Measurements from ENCODE around the gene UBA1. TPM values are rescaled to one million over a fixed set of nuclear protein-coding genes. Genes with fewer than 3 reads are reported as not detected.

Gene UBA1
- total RNA-seq, 4 donors from 2014 or later: 145 to 182 (median 163) TPM

GRCh38 chrX:47226531-47227333 is 33.1 kb downstream of the UBA1 start:
- H3K4me3 ChIP-seq: no peak overlapping the region
- TF ChIP-seq POLR2AphosphoS5 (IDR thresholded peaks at IDR 0.05) (no peak), EP300 (IDR thresholded peaks at IDR 0.05; ENCODE audit: low read depth) (no peak)
- TF ChIP-seq, protein P1, sequence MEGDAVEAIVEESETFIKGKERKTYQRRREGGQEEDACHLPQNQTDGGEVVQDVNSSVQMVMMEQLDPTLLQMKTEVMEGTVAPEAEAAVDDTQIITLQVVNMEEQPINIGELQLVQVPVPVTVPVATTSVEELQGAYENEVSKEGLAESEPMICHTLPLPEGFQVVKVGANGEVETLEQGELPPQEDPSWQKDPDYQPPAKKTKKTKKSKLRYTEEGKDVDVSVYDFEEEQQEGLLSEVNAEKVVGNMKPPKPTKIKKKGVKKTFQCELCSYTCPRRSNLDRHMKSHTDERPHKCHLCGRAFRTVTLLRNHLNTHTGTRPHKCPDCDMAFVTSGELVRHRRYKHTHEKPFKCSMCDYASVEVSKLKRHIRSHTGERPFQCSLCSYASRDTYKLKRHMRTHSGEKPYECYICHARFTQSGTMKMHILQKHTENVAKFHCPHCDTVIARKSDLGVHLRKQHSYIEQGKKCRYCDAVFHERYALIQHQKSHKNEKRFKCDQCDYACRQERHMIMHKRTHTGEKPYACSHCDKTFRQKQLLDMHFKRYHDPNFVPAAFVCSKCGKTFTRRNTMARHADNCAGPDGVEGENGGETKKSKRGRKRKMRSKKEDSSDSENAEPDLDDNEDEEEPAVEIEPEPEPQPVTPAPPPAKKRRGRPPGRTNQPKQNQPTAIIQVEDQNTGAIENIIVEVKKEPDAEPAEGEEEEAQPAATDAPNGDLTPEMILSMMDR (IDR thresholded peaks at IDR 0.05): no peak
- H3K4me1 ChIP-seq: no peaks in the 10 kb centered on the region
- no peaks in the 10 kb centered on the region for H3K27me3 ChIP-seq
- H3K9me3 ChIP-seq: no peaks in the 10 kb centered on the region
- H3K27ac ChIP-seq: no peak overlapping the region
- in situ Hi-C loops (cut with MboI; ENCODE audit: low pct_ligation_motif_present in 1 of 4, low pct_unique_long_range_greater_than_20kb in 1 of 4, low sequenced_read_pairs in 3 of 4) (no loop called here), intact Hi-C loops (cut with DNase I; ENCODE audit: low total_unique reads) (no loop called here)
- DNase-seq: no peak
- peaks cover 0 to 14% (median 0%) of the 10 kb centered on the region in 4 donors for H3K36me3 ChIP-seq
- WGBS, 2 donors (ENCODE audit: low coverage in 1 of 2): 94% methylated on average over 19 of the region's 19 CpGs; no CpG with 5 or more reads in 1 of the 2 donors

DNA sequence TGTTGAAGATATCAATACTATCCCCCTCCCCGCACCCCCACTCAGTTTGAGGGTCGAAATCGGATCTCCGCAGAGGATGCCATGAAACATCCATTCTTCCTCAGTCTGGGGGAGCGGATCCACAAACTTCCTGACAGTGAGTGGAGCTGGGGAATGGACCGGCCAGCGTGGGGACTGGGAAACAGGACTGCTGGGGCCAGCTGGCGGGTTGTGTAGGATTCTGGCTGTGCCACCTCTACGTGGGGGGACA is 33.6 kb downstream of the UBA1 start:
- Histone ChIP-seq H3K36me3 (peaks cover 0 to 14% (median 0%) of the 10 kb centered on the region in 4 donors), H3K9me3 (no peaks in the 10 kb centered on the region), H3K4me1 (peaks cover 0 to 1% (median under 1%) of the 10 kb centered on the region in 4 donors), H3K4me3 (no peak overlapping the region), H3K27ac (no peak overlapping the region), H3K27me3 (no peaks in the 10 kb centered on the region)
- intact Hi-C loops (cut with DNase I; ENCODE audit: low total_unique reads) (no loop called here), in situ Hi-C loops (cut with MboI; ENCODE audit: low pct_ligation_motif_present in 1 of 4, low pct_unique_long_range_greater_than_20kb in 1 of 4, low sequenced_read_pairs in 3 of 4) (no loop called here)
- DNase-seq: no peak
- TF ChIP-seq, protein P1 (IDR thresholded peaks at IDR 0.05): no peak
- no peak for TF ChIP-seq POLR2A (IDR thresholded peaks at IDR 0.05)
- TF ChIP-seq POLR2AphosphoS5 (IDR thresholded peaks at IDR 0.05): no peak
- TF ChIP-seq EP300 (IDR thresholded peaks at IDR 0.05; ENCODE audit: low read depth): no peak
- WGBS, 2 donors (ENCODE audit: low coverage in 1 of 2): 92% methylated on average over 9 of the region's 9 CpGs; no CpG with 5 or more reads in 1 of the 2 donors

DNA sequence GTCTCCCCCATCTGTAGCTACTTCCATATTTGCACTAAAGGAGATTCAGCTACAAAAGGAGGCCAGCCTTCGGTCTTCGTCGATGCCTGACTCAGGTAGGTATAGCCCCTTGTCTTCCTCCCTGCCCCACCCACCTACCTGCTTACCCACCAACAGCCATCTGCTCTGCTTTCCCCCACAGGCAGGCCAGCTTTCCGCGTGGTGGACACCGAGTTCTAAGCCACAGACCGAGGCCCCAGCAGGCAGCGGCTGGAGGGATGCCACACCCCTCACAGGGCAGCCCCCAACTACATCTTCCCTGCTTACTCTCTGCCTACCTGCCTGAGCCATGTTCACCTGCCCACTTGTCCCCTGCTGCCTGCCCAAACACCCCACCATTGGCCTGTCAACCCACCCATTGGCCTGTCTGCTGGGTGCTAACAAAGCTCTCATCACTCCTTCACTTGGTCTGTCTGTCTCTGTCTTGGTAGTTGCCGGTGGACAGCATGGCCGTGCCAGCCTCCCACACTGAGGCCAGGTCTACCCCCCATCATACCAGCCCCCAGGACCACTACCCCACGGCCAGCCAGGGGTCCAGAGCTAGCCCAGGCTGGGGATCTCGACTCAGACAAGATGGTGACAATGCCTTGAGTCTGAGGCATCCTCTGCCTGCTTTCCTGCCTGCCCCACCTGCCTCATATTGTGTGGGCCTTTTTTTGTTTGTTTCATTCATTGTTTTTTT is 35.1 kb downstream of the UBA1 start:
- H3K27ac ChIP-seq: no peak overlapping the region
- H3K27me3 ChIP-seq: no peaks in the 10 kb centered on the region
- no peak overlapping the region for H3K4me3 ChIP-seq
- in situ Hi-C loops (cut with MboI; ENCODE audit: low pct_ligation_motif_present in 1 of 4, low pct_unique_long_range_greater_than_20kb in 1 of 4, low sequenced_read_pairs in 3 of 4) (no loop called here), intact Hi-C loops (cut with DNase I; ENCODE audit: low total_unique reads) (no loop called here)
- no peak for TF ChIP-seq EP300 (IDR thresholded peaks at IDR 0.05; ENCODE audit: low read depth)
- TF ChIP-seq POLR2AphosphoS5 (IDR thresholded peaks at IDR 0.05): no peak
- TF ChIP-seq, protein P1 (IDR thresholded peaks at IDR 0.05): no peak
- no peak for TF ChIP-seq POLR2A (IDR thresholded peaks at IDR 0.05)
- WGBS, 2 donors (ENCODE audit: low coverage in 1 of 2): 96% methylated on average over 12 of the region's 12 CpGs; no CpG with 5 or more reads in 1 of the 2 donors
- H3K9me3 ChIP-seq: no peaks in the 10 kb centered on the region
- DNase-seq: no peak
- H3K4me1 ChIP-seq: peaks cover 0 to 6% (median 4%) of the 10 kb centered on the region in 4 donors
- peaks cover 0 to 10% (median 0%) of the 10 kb centered on the region in 4 donors for H3K36me3 ChIP-seq

DNA sequence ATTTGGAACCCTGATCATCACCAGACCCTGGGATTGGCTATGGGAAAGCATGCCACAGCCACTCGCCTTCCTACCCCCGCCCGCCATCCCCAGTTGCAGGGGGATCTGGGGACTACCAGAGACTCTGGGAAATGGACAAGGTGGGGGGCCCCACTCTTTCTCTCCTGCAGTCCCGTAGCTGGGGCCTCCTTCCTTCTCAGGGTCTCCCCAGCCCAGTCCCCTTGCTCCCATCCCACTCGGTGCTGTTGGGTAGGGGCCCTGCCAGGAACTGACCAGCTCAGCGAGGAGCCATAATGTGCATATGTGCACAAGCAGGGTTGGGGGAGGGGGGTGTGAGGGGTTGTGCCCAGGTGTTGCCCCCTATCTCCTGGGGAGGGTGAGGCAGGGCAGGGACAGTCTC is 35.8 kb downstream of the UBA1 start:
- in situ Hi-C loops (cut with MboI; ENCODE audit: low pct_ligation_motif_present in 1 of 4, low pct_unique_long_range_greater_than_20kb in 1 of 4, low sequenced_read_pairs in 3 of 4): no loop called here

More for the DNA sequence above, 35.8 kb downstream of the UBA1 start:
- no peaks in the 10 kb centered on the region for H3K9me3 ChIP-seq
- peaks cover 0 to 7% (median 0%) of the 10 kb centered on the region in 4 donors for H3K36me3 ChIP-seq
- TF ChIP-seq POLR2AphosphoS5 (IDR thresholded peaks at IDR 0.05) (no peak), POLR2A (IDR thresholded peaks at IDR 0.05) (no peak), EP300 (IDR thresholded peaks at IDR 0.05; ENCODE audit: low read depth) (no peak)
- TF ChIP-seq, protein P1 (IDR thresholded peaks at IDR 0.05): no peak
- peaks cover 0 to 6% (median 4%) of the 10 kb centered on the region in 4 donors for H3K4me1 ChIP-seq
- 95% methylated on average over 5 of the region's 6 CpGs; no CpG with 5 or more reads in 1 of the 2 donors for WGBS, 2 donors (ENCODE audit: low coverage in 1 of 2)
- H3K27me3 ChIP-seq: no peaks in the 10 kb centered on the region
- intact Hi-C loops (cut with DNase I; ENCODE audit: low total_unique reads): no loop called here
- no peak overlapping the region for H3K4me3 ChIP-seq
- H3K27ac ChIP-seq: no peak overlapping the region
- DNase-seq: no peak
